Brain microvascular endothelial cell (primary cell): ENCODE measurements around the gene METTL25B.

ENCODE experiments used
- DNase-seq: peaks from one replicate; pipeline ENCODE4 v3.0.0-alpha.2; 2020
- H3K27ac ChIP-seq: fragments of 250-450 bp; sonication (Bioruptor Pico); 2 replicates; pipeline ENCODE4 v1.5.1; 2020; ENCODE audit warnings: mild to moderate bottlenecking, moderate library complexity
- H3K27me3 ChIP-seq: fragments of 250-450 bp; sonication (Bioruptor Pico); replicated peaks from 2 replicates; pipeline ENCODE4 v1.5.1; 2020; ENCODE audit warnings: mild to moderate bottlenecking
- H3K36me3 ChIP-seq: fragments of 250-450 bp; sonication (Bioruptor Pico); replicated peaks from 2 replicates; pipeline ENCODE4 v1.5.1; 2020; ENCODE audit warnings: mild to moderate bottlenecking
- H3K4me3 ChIP-seq: 2 replicates; pipeline ENCODE4 v1.5.1; 2011; ENCODE audit warnings: low read depth, mild to moderate bottlenecking, control low read depth, low read length, moderate library complexity
- in situ Hi-C: cut with HindIII; loops from 2 replicates; pipeline ENCODE4 v1.10.0; 2017; ENCODE audit warnings: low sequenced_read_pairs, low pct_ligation_motif_present
- TF ChIP-seq, protein P1 (sequence below): IDR thresholded peaks from 2 replicates; pipeline ENCODE4 v1.5.1; 2011; ENCODE audit warnings: low read depth, mild to moderate bottlenecking, moderate library complexity, low read length, control low read depth, inconsistent platforms; ENCODE audit errors: missing control alignments

METTL25B gene

GRCh38 chr1:156726549-156727226 lies 1.6 kb upstream of the METTL25B start:
- Histone ChIP-seq H3K27ac (no peak overlapping the region), H3K36me3 (peaks cover 23% of the 10 kb centered on the region), H3K27me3 (no peaks in the 10 kb centered on the region), H3K4me3 (peak overlapping the region; percentile 48)
- DNase-seq: peak; percentile 69
- in situ Hi-C loops: no loop called here
- TF ChIP-seq, protein P1, sequence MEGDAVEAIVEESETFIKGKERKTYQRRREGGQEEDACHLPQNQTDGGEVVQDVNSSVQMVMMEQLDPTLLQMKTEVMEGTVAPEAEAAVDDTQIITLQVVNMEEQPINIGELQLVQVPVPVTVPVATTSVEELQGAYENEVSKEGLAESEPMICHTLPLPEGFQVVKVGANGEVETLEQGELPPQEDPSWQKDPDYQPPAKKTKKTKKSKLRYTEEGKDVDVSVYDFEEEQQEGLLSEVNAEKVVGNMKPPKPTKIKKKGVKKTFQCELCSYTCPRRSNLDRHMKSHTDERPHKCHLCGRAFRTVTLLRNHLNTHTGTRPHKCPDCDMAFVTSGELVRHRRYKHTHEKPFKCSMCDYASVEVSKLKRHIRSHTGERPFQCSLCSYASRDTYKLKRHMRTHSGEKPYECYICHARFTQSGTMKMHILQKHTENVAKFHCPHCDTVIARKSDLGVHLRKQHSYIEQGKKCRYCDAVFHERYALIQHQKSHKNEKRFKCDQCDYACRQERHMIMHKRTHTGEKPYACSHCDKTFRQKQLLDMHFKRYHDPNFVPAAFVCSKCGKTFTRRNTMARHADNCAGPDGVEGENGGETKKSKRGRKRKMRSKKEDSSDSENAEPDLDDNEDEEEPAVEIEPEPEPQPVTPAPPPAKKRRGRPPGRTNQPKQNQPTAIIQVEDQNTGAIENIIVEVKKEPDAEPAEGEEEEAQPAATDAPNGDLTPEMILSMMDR: peak; percentile 77

- H3K27ac ChIP-seq: no peak overlapping the region
- H3K27me3 ChIP-seq: no peaks in the 10 kb centered on the region
- in situ Hi-C loops: no loop called here
- no peak for DNase-seq
- TF ChIP-seq, protein P1: no peak
- H3K36me3 ChIP-seq: peaks cover 20% of the 10 kb centered on the region
- peak overlapping the region; percentile 96 for H3K4me3 ChIP-seq
Observed at GRCh38 chr1:156727492-156727891, 777 bp upstream of the METTL25B start.

DNA sequence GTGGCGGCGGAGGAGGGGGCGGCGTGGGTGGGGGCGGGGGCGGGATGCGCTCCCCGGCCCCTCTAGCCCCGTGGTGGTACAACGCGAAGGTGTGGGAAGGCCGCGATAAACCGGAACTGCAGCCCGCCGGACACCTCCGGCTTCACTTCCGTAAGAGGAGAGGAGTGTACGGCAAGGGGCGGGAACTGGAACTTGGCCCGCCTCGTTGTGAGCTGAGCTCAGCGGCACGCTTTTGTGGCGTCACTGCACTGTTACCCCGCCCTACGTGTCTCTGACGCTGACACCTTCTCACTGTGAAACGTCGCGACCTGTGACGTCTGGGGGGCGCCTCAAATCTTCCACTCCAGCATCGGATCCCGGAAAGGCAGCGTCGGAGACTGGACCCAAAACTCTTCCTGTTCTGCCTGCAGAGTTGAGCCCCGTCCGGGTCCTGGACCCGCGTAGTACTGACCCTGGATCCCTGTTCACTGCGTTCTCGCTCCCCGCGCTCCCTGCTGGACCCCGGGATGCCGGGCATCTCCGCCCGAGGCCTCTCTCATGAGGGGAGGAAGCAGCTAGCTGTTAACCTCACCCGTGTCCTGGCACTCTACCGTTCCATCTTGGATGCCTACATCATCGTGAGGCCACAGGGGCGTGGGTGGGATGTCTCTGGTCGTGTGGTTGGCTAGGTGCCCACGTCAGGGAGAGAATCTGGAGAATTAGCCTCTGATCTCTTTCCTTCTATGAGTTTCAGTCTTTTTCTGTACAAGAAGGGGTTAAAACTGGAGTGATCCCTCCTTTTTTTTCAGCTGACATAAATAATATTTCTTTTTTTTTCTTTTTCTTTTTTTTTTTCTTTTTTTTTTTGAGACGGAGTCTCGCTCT lies 562 bp downstream of the METTL25B start, which contains the start of gene ISG20L2:
Gene ISG20L2, minus strand, starts transcription at position 168 of the 864 bp plus-strand sequence. CDS start 1,114 bp downstream, outside the sequence.
- in situ Hi-C loops: no loop called here
- peak; percentile 98 for DNase-seq
- Histone ChIP-seq H3K36me3 (peaks cover 7% of the 10 kb centered on the region), H3K27me3 (no peaks in the 10 kb centered on the region), H3K4me3 (peak within 1 kb of the TSS; percentile 96), H3K27ac (peak within 1 kb of the TSS; percentile 86)
- TF ChIP-seq, protein P1: peak; percentile 3

GRCh38 chr1:156733989-156734584 lies 5.8 kb downstream of the METTL25B start:
- H3K27ac ChIP-seq: no peak overlapping the region
- H3K4me3 ChIP-seq: no peak overlapping the region
- in situ Hi-C loops: no loop called here
- DNase-seq: no peak
- TF ChIP-seq, protein P1: no peak
- H3K36me3 ChIP-seq: peaks cover 20% of the 10 kb centered on the region
- H3K27me3 ChIP-seq: no peaks in the 10 kb centered on the region

GRCh38 chr1:156738407-156738806 lies 10.1 kb downstream of the METTL25B start:
- TF ChIP-seq, protein P1: no peak
- no peak overlapping the region for H3K4me3 ChIP-seq
- in situ Hi-C loops: no loop called here
- no peak for DNase-seq
- no peak overlapping the region for H3K27ac ChIP-seq
- H3K27me3 ChIP-seq: no peaks in the 10 kb centered on the region
- peaks cover 37% of the 10 kb centered on the region for H3K36me3 ChIP-seq
